Umbilical cord (tissue), 2 donors: ENCODE measurements around the gene KCNIP2. TPM values are rescaled to one million over a fixed set of nuclear protein-coding genes. Genes with fewer than 3 reads are reported as not detected.
"Not testable (repeated sequence)": the region's sequence is repeated elsewhere in the genome, so short reads cannot be mapped to it uniquely, and the experiment has no call there.

ENCODE experiments used
- DNase-seq: peaks from one replicate; pipeline ENCODE4 v3.0.0-alpha.2; 2015; ENCODE audit warnings: low spot score
- total RNA-seq: library from RNA; depleted of rRNA; stranded (reverse); fragments of >200 nt; gene quantifications from one replicate; pipeline ENCODE4 v1.2.3, GENCODE V29; 2014; ENCODE audit warnings: low replicate concordance; ENCODE audit not compliant: insufficient read depth

KCNIP2 gene
- total RNA-seq, 1 donor from 2014 or later = not detected

DNA sequence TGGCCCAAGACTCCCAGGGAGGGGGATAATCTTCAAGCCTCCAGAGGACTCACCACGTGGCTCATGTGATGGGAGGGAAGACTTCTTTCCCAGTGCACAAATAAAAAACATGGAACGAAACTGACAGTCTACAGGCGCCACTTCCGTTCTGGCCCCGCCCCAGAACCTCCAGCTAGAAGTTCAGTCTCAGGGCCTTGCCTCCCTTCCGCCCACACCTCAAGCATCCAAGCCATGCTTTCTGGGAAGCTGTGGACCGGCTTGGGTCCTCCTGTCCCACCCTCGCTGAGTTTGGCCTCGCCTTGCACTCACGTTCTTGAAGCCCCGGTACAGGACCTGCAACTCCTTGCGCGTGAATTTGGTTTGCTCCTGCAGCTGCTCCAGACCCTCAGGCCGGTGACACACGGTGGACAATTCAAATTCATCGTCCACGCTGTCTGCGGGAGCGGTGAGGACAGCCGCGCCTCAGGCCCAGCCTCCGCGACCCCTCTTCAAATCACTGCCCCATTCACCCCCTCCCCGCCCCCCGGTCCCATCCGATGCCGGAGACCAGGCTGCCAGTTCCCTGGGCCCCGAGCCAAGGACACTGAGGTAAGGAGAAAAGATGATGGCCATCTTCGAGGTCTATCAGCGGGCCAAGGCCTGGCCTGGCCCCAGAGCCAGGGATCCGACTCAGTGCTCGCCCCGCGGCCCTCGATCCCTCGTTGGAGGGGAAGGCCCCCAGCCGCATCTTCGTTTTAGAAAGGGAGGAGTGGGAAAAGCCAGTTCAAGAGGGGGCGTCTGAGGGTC lies 14.6 kb downstream of the KCNIP2 start:
- peak; percentile 24 for DNase-seq

DNA sequence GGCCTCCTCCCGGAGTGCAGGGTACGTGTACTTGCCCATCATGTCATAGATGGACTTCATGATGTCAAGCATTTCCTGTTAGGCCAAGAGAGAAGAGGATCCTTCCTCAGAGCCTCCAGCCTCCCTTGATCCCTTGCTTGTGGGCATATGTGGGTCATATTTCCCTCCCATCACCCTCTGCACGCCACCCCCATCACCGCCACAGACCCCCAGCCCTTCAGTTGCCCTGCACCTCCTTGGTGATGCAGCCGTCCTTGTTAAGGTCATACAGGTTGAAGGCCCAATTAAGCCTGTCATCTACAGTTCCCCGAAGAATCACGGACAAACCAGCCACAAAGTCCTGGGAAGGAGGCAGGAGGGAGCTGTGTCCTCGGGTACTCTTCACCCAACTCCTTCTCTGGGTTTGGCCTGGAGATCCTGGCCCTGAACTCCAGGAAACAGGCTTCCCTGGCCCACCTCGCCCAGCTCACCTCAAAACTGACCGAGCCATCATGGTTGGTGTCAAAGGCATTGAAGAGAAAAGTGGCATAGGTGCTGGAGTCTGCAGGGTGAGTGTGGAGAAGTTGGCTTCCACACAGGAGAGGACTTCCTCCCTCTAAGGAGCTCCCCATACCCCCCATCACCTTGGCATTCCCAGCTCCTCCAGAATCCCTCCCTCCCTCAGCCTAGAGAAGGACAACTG lies 15.5 kb downstream of the KCNIP2 start:
- DNase-seq = no peak

DNA sequence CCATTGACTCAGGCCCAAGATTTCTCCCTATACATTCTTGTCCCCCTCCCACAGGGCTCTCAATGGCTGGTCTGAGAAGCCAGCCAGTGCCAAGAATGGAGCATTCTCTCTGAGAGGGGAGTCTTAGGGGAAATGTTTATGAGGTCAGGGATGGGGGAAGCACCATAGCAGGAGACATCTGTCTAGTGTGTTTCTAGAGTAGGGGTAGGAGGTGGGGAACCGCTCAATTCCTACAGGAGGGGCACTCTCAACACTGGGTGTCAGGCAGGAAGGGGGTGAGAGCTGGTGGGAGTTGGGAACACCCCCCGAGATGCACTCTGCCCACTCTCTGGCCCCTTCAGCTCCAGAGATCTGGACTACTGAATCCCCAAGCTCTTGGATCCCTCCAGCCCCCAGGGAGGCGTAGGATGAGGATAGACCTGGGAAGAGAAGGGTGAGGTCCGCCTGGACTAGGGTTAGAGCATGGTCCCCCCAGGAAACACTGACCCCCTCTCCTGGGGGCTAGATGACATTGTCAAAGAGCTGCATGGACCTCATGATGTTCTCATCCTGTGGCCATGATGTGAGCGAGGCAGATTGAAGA lies 16.7 kb downstream of the KCNIP2 start:
- DNase-seq = no peak

DNA sequence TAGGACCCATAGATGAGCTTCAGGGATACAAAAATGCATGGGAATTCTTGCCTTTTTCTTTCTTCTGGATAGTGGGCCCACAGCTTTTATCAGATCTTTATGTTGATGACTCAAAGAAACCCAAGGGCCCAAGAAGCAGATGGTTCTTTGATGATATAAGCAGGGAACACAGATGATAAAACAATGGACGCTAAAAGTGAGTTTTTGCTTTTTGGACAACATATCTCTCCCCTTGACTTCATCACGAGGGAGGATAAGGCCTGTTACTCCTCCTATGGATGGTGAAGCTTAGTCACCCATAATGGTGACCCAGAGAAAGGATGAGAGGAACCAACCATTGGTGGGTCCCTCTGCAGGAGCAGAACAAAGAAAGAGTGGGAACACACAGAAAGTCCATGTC lies 18.9 kb downstream of the KCNIP2 start:
- DNase-seq = no peak

DNA sequence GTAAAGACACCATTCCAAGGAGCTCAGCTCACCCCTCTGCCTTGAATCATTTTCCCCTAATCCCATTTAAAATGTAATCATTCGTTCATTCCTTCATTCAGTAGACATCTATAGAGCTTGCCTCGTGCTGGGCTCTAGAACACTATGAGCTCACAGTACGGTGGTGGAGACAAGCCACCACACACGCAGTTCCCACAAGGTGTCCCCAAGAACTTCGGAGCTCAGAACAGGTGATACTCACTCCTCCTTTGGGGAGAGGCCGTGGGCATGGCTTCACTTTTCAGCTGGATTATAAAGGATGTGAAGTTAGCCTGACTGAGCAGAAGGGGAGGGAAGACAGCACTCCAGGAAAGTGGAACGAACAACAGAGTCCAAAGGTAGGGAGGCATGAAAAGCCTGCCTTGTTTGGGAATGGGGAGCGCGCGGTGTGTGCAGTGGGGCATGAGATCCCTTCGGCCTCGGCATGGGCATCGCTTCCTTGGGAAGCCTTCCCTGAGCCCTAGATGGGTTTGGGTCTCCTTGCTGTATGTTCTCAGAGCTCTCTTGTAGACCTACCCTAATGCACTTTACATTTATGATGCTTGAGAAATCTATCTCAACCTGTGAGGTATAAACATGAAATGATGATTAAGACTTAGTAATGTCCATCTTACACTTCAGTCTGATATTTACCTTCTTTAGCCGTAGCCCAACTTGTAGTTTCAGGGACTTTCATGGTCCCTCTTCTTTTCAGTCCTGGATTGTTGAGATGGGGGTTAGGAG lies 24.5 kb downstream of the KCNIP2 start:
- DNase-seq = no peak

DNA sequence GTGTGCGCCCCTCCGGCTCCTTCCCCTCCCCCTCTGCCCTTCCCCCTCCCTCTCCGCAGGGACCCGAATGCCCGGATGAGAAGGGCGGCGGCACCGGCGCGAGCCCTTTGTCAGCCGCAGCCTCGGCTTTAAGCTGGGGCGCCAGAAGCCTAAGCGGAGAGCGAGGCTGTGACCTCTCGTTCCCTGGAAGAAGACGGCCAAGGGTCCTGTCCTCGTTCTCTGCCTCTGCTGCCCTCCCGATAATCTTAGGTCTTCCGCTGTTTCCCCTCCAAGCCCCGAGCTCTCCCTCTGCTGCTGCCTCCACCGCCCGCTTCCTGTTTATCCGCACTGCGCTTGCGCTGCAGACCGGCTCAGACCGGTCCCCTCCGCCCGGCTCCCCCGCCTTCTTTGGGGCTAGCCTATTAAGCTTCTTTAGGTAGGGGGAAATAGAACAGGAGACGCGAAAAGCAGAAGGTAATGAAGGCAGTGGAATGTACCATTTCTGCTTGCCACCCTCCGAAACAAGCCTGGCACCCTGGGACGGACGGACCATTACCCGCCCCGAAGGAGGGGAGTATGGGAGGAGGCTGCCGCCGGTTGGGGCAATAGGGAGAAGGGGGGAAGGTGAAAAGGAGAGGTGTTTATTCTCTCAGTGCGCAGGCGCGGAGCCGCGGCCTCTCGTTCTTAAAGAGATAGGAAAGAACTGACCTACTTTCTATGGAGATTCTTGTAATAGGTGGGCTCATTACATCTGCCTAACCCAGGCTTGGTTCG lies 25.3 kb downstream of the KCNIP2 start, which contains the start of gene OGA:
TSS of gene OGA (minus strand) at position 326 of the 753 bp plus-strand sequence. CDS start 422 bp downstream, outside the sequence.
- DNase-seq = peak; percentile 100

DNA sequence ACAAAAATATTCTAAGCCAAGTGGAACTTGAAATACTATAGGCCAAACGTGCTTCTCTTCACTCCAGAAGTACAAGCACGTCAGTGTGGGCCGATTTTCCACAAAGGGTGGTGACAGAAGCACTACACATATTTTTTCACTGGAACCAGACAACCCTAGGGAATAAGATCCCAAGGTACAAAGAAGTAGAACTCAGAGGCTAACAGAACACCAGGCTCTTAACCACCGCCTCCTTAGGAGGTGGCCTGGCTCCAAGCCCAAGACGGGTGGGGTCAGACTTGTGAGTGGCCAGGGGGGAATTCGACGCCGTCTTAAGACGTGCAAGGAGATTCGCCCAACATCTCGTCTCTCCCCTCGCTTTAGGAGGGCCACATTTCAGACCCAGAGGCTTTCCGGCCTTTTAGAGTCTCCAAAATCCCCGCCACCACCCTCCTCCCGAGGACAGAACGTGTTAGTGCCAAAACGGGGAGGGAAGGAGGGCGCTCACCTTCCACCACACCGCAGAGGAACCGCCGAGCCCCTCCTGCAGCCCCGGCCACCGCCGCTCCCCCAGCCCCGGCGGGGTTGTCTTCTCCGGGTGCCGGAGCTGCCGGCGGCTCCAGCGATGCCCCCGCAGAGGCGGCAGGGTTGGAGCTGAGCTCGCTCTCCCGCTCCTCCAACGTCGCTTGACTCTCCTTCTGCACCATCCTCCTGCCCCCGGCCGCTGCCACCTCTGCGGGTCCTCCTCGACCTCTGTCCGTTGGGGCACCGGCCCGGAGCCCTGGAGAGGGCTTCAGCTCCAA lies 26.1 kb downstream of the KCNIP2 start:
- peak; percentile 95 for DNase-seq

DNA sequence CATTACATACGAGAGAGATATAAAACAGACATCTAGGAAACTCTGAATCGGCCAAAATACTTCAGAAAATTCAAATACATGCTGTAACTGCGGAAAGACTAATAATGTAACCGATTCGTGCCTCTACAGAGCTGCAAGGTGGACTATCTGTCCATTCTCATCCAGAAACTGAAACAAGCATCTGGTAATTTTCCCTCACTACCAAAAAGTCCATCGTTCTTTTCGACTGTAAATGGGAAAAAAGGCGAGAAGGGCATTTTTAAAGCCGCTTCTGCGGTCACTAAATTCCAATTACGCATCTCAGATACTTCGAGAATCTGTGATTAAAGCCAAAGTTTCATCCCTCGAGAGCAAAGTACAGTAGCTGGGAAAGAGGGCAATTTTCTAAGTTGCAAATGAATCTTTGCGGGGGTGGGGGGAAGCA lies 26.7 kb downstream of the KCNIP2 start:
- no peak for DNase-seq

DNA sequence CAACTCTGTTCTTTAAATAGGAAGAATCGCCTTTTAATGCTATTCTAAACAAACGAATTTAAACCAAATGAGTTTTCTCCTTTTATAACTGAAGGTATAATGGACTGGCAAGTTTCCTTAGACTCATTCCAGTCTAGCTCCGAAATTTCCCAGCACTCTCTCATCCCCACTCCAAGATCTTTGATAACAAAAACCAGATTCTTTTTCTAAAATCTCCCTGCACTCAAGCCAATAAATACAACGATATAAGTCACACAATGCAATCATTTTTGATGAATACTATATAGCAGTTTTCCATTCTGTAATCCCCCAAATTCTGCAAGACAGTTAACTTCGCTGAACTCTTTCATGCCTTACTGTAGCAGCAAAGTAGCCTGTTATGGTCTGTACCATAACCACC lies 27.2 kb downstream of the KCNIP2 start:
- DNase-seq = peak; percentile 60

DNA sequence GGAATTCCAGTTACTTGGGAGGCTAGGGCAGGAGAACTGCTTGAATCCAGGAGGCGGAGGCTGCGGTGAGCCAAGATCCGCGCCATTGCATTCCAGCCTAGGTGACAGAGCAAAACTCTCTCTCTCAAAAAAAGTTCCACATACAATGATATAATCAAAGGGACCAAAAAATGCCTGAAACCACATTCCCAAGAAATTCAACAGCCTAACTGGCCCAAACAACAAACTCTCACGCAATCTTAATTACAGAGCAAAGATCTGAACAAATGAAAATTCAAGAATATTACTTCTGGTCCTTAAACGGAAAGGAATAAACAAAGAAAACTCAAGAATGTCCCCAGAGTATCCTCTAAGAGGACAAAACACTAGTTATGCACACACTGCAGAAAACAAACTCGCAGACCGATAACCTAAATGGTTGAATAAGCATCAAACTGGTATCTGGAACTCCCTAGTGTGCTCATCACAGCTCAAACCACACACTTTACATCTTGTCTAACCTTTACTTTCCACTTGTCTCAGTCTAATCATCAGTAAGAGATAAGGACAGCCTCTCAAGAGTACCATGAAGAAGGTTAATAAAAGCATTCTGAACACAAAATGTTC lies 29.0 kb downstream of the KCNIP2 start:
- no peak for DNase-seq

DNA sequence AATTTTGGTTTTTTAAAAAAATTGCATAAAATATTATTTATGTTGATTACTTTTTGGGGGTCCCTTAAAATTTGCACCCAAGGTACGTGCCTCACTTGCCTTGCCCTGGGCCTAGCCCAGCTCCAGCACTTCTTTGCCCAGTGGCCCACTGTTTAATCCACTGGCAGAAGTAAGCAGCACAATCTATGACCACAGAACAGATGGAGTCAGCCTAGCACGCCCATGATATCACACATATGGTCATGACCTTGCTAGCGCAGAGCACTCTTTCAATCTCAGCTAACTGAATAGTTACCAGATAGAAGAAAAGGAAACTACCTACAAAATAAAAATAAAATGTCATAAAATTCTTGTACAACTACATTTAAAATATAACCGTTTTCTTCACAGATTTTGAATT lies 31.0 kb downstream of the KCNIP2 start:
- DNase-seq = no peak

DNA sequence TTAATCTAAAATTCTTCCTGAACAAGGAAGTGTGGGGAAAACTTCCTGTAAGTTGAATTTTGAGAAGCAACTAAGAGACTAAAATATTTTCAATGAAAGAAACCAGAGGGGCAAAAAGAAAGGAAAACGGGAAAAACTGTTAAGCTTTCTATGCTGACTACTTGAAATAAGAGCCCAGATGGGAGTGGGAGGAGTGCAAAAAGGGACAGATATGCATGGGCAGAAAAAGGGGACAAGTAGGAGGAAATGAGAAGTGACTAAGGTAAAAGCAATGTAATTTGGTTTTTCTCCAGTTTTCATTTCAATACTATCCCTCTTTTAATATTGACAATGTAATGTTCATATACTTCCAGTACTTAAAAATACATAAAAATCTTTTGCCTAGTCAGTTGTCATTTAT lies 36.4 kb downstream of the KCNIP2 start:
- no peak for DNase-seq

DNA sequence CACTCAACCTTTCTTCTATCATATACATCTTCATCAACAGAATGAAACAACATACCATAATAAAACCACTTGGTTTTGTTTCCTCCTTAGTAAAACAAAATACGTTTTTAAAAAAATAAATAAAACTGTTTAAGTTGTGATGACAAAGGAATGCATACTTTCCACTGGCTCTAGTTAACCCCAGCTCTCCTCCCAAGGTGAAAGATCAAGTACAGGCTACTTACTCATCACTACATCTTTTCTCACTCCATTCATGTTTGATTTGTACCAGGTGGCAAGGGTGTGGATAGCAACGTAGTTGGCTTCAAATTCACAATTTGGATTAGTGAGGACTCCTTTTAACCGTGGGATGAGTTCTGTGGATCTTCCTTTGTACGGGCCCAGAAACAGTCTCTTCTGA lies 40.1 kb downstream of the KCNIP2 start:
- DNase-seq = no peak

DNA sequence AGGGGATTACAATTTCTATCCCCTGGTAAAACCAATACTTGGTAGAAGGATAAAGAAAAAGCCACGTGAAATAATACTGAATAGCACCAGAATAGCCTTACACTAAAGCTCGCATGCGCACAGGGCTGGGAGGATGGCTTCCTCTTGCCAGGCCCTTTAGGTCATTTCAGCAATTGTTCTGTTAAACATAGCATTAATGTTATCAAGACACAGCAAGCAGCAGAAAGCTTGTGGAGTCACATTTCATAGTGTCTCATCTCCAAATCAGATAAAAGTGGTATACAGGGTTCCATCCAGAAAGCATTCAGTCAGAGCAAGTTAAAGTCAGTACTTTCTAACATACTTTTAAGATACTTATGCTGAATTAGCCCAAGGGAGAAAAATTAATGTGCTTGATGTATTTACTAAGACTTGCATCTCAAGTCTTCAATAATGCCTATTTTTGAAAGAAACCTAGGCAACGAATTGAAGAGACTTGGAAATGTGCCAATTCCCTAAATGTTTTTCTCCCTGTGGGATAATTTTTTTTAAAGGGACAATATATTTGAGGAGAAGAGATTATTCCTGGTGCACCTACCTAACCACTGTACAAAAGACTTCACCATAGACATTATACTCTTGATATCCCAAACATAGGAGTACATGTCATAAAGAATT lies 46.1 kb downstream of the KCNIP2 start:
- no peak for DNase-seq

DNA sequence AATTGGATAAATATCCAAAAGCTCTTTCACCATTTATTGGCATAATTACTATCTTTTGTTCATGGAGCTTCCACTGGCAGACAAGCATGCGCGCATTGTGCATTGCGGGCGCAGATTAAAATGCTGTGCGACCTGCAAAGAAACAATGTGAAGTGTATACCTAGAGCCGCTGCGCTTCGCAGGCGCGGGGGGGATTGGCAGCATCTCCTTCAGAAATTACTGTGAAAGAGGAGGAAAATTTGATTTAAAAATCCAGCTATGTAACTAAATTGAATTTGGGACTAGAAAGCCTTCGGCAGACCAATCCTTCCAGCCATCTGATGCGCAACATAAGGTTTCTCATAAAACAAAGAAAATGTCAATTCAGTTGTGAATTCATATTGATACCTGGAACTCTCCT lies 50.1 kb downstream of the KCNIP2 start:
- no peak for DNase-seq

DNA sequence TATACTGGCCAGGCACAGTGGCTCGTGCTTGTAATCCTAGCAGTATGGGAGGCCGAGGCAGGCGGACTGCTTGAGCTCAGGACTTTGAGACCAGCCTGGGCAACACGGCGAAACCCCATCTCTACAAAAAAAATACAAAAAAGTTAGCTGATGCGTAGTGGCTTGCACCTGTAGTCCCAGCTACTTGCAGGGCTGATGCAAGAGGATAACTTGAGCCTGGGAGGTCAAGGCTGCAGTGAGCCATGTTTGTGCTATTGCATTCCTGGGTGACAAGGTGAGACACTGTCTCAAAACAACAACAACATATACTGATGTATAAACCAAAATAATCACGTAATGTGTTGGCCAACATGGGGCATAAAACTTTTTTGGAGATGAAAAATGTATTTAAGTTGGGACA lies 53.9 kb downstream of the KCNIP2 start:
- no peak for DNase-seq

DNA sequence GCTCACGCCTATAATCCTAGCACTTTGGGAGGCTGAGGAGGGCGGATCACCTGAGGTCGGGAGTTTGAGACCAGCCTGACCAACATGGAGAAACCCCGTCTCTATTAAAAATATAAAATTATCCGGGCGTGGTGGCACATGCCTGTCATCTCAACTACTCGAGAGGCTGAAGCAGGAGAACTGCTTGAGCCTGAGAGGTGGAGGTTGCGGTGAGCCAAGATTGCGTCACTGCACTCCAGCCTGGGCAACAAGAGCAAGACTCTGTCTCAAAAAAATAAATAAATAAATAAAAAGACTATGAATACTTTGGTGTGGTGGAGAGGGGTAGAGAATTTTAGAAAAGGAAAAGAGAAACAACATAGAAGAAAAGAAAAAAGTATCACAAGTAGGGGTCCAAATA lies 54.4 kb downstream of the KCNIP2 start:
- DNase-seq = not testable (repeated sequence)

DNA sequence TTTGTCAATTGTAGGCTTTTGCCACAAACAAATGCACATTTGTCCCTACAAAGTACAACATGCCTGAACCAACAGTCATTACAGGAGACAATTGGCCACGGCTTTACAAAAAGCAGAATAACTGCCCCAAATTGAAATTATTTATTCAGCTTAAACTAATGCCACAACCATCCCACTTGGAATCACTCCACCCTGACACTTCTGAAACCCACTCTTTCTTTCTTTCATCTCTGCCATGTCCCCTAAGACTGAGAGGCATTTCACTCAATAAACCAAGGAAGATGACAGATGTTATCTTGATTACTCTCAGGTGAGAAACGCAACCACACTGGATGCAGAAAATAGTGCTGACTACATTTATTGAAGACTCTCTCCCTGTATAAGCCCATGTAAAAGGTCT lies 57.8 kb downstream of the KCNIP2 start:
- no peak for DNase-seq

DNA sequence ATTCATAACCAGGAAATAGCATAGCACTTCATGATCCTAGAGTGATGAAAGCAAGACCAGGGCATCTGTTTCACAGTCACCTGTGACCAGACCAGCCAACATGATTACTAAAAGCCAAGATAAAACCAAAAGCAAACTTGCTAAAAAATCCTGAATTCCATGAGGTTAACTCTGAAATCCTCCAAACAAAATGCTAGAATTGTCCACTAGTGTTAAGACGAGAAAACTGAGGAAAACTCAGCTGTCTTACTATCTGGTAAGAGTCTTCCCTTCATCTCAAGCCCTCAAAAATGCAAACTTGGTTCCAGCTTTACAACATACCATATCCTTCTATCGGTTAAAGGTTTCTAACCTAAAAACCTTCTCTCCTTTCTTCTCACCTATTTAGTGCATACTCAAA lies 59.0 kb downstream of the KCNIP2 start:
- no peak for DNase-seq

DNA sequence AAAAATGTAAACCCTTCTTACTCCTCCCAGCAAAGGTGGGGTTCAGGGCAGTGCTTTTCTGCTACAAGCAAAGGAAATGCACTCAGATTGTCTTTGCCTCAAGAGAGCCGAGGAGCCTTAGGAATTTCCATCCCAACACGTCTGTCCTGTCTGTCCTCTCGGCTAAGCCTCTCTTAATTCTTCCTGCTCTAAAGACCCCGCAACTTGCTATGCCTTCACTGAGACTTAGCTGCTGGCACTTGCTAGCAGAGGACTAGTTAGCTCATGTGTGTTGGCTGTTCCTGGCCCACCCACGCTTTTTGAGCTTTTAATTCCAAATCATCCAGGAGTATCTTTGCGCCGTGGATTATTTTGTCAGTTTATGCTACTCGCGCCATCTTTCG lies 59.9 kb downstream of the KCNIP2 start:
- no peak for DNase-seq
